Stimulated activated CD8-positive, alpha-beta memory T cell treated with anti-CD3 and anti-CD28 coated beads, Interleukin-7, amount 100 ng/mL, for 1 hour (primary cell): ENCODE measurements around the gene ADM.

ENCODE experiments used
- DNase-seq, 2 donors: peaks; one replicate each; pipeline ENCODE4 v3.0.0-alpha.2; 2020; ENCODE audit warnings: low read depth in 2 of 2

Gene ADM

GRCh38 chr11:10289765-10290380 is 15.0 kb upstream of the ADM start:
- DNase-seq, result no peak

DNA sequence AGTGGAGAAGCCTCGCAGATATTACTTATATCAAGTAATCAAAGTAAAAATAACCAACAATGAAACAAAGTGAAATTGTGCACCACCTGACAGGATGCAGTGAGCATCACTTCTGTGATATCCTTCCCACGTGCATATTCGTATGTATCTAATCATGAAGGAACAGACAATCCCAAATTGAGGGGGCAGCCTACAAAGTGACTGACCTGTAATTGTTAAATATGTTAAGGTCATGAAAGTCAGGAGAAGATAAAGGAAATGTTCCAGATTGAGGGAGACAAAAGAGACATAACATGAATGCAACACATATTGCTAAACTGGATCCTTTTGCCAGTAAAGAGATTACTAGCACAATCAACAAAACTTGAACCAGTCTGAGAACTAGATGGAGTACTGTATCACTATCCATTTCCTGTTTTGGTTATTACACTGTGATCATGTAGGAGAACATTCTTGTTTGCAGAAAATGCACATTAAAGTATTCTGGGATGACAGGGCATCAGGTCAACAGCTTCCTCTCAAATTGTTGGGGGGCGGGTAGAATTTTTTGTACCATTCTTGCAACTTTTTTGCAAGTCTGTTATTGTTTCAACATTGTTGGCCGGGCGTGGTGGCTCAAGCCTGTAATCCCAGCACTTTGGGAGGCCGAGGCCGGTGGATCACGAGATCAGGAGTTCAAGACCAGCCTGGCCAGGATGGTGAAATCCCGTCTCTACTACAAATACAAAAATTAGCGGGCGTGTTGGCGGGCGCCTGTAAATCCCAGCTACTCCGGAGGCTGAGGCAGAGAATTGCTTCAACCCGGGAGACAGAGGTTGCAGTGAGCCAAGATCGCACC is 12.9 kb upstream of the ADM start:
- DNase-seq, result no peak

DNA sequence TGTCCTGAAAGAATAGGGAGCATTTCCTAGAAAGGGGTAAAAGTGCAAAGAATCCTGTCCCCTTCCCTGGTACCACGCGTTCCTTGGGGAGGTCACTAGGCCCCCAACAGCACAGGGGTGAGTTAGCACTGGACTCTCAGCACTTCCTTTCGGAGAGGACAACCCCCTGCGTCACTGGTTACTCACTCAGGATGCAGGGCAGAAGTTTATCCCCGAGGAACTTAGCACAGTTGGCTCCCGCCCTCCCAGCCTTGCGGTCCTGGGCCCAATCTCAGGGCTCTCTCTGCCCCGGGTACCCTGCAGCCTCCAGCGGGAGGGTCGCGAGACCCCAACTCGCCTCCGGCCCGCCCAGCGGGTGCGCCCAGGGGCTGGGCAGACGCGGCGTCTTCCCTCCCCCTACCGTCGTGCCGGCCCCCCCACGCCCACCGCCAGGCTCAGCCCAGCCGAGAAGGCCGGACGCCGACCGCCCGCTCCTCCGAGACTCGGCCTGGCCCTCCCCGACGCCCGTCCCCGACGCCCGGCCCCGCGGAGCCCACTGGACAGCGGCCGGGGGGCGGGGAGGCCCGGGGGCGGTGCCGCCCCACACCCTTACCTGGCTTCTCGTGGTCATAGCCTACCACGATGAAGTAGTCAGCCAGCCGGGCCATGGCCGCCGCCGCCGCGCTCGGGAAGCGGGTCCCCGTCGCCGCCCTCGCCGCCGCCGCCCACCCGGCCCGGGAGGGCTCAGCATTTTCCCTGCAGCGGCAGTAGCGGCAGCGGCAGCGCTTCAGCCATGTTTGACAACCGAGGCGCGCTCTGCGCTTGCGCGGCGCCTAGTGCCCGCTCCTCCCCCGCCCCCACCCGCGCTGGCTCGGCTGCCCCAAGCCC is 11.2 kb upstream of the ADM start, which contains the start of gene SBF2:
TSS of gene SBF2 (minus strand) at position 797 of the 867 bp plus-strand sequence. CDS start at position 647, 150 bp downstream.
- peak; percentile 55 to 56 for DNase-seq

GRCh38 chr11:10294290-10294953 is 10.5 kb upstream of the ADM start:
- DNase-seq, result no peak

DNA sequence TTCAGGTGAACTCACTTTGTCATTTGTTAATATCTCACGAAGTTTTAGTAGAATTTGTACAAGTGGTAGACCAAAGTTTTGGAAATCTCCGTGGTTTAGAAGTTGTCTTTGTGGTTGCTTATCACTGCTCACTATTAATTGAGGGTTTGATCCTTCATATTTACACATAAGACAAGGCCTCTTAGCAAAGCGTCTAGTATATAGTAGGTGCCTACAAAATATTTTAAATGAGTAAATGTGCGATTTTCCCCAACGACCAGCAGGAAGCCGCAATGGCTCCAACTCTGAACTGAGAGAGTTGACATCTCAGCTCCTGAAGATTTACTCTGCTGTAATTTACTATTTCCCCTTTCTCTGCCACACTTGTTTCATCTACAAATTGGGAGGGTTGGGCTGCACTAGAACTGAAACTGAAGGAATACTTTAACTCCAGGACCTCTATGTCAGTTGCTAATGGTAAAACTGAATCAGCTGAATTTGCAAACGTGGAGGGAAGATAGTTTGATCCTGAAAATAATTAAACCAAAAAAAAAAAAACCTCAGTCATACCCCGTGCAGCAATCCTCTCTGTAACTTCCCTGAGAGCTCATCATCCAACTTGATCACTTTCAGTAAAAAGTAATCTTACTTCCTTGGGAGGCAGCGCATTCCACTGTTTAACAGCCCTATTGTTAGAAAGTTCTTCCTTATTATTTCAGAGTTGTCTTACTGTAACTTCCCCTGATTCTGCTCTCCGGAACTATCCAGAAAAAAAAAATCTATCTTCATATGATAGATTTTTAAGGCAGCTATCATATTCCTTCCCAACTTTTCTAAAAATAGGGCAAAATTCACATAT is 9.6 kb upstream of the ADM start:
- DNase-seq, result no peak

GRCh38 chr11:10298342-10298741 is 6.5 kb upstream of the ADM start:
- DNase-seq, result no peak

GRCh38 chr11:10301656-10302358 is 3.1 kb upstream of the ADM start:
- no peak for DNase-seq

GRCh38 chr11:10302359-10302743 is 2.5 kb upstream of the ADM start:
- DNase-seq, result no peak

GRCh38 chr11:10302744-10303557 is 1.9 kb upstream of the ADM start:
- no peak for DNase-seq

- DNase-seq, result no peak
These were observed 1.1 kb upstream of the ADM start for GRCh38 chr11:10303558-10304363.

DNA sequence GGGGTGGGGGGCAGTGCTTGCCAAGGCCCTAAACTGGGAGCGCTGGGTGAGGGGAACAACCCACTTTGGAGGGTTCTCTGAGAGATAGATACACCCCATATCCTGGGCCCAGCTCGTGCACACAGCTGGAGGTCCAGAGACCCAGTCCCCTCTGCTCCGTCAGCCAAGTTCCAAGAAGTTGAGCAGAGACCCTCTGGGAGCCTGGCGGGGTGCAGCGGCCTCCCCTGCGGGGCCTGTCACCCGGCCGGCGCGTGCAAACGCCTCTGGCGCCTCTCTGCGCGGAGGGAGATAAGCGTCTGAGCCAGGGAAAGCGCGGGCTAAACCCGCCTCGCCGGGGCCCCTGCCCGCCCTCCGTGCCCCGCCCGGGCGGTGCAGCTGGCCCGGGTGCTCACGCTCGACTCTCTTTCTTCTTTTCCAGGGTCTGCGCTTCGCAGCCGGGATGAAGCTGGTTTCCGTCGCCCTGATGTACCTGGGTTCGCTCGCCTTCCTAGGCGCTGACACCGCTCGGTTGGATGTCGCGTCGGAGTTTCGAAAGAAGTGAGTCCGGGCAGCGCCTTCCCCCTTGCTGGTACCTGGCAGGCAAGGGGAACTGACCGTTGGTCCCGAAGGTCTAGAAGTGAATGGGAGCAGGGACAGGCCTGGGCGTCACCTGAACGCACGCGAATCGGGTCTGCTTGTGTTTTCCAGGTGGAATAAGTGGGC is 540 bp downstream of the ADM start:
- DNase-seq, result no peak

DNA sequence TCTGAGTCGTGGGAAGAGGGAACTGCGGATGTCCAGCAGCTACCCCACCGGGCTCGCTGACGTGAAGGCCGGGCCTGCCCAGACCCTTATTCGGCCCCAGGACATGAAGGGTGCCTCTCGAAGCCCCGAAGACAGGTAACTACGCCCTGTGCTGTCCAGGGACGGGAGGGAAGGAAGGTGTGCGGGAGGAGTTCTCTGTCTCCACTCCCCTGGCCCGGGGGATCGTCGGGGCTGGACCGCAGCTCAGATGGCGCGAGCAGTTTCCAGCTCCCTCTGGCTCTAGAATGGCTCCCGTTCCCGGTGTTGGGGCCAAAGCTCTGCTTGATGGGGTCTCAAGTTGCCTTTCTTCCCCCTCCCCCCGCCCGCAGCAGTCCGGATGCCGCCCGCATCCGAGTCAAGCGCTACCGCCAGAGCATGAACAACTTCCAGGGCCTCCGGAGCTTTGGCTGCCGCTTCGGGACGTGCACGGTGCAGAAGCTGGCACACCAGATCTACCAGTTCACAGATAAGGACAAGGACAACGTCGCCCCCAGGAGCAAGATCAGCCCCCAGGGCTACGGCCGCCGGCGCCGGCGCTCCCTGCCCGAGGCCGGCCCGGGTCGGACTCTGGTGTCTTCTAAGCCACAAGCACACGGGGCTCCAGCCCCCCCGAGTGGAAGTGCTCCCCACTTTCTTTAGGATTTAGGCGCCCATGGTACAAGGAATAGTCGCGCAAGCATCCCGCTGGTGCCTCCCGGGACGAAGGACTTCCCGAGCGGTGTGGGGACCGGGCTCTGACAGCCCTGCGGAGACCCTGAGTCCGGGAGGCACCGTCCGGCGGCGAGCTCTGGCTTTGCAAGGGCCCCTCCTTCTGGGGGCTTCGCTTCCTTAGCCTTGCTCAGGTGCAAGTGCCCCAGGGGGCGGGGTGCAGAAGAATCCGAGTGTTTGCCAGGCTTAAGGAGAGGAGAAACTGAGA is 1.4 kb downstream of the ADM start:
- DNase-seq, result no peak

DNA sequence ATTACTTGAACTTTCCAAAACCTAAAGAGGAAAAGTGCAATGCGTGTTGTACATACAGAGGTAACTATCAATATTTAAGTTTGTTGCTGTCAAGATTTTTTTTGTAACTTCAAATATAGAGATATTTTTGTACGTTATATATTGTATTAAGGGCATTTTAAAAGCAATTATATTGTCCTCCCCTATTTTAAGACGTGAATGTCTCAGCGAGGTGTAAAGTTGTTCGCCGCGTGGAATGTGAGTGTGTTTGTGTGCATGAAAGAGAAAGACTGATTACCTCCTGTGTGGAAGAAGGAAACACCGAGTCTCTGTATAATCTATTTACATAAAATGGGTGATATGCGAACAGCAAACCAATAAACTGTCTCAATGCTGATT is 2.1 kb downstream of the ADM start:
- no peak for DNase-seq

DNA sequence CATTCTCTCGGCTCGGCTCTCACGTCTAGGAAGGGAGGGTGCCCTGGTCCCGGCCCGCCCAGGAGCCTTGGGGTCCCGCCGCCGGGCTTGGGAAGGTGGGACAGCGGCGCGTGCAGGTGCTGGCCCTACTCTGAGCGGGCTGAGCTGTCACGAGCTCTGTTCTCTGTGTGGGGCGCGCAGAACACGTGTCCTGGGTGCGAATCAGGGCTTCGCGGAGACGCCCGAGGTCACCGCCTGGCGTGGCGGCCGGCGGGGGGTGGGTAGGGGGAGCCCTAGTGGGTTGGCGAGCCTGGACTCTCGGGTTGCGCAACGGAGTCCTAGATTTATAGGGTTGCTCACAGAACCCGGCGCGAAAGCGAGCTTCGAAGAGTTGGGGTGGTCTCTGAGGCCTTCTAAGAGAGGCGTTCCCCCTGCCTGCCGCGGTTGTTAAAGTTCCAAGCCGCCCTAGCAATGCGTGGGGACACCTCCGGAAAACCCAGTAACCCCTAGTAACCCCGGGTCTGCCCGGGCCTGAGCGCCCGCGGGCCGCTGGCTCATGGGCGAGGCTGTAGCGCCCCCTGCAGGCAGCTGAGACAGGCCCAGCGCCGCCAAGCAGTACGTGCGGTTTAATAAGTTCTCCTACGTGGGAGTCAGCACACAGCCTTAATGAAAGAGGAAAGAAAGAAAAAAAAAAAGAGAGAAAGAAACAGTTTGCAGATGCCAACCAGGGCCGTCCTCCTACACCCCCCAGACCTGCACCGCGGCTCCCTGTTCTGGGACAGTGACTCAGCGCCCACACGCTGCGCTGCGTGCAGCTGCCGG is 2.7 kb downstream of the ADM start:
- peak; percentile 61 to 76 for DNase-seq

DNA sequence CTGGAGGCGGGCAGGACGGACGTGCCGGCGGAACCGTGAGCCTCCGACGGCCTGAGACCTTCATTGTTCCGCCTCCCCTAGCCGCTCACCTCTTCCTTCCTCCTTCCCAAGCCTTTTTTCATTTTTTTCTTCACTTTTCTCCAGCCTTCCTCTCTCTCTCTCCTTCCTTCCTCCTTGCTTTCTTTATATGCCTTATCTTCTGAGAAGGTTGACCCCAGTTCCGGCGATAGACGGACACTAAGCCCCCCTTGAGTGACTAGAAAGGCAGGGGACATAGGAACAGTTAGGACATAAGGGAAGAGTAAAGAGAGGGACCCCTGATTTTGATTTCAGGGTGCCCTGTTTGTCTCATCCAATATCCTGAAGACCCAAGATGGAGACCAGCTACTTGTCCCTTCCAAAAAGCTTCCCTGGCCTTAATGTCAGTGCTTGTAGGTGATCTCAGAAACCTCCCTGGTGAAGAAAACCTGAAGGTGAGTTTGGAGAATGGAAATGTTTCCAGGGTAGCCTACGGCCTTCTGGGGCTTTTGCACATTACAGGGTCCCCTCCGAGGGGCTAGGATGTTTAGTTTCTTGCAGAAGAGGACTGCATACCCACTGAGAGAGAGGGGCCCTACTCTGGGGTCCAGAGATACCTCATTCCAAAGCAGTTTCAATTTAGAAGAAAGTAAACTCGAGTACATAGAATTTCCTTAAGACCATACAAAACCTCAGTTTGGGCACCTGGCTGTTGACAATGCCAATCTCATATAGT is 3.5 kb downstream of the ADM start:
- DNase-seq, result no peak
